Measurements from ENCODE around the gene CD58.
"Not testable (repeated sequence)": the region's sequence is repeated elsewhere in the genome, so short reads cannot be mapped to it uniquely, and the experiment has no call there.

Gene CD58, protein sequence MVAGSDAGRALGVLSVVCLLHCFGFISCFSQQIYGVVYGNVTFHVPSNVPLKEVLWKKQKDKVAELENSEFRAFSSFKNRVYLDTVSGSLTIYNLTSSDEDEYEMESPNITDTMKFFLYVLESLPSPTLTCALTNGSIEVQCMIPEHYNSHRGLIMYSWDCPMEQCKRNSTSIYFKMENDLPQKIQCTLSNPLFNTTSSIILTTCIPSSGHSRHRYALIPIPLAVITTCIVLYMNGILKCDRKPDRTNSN

DNA sequence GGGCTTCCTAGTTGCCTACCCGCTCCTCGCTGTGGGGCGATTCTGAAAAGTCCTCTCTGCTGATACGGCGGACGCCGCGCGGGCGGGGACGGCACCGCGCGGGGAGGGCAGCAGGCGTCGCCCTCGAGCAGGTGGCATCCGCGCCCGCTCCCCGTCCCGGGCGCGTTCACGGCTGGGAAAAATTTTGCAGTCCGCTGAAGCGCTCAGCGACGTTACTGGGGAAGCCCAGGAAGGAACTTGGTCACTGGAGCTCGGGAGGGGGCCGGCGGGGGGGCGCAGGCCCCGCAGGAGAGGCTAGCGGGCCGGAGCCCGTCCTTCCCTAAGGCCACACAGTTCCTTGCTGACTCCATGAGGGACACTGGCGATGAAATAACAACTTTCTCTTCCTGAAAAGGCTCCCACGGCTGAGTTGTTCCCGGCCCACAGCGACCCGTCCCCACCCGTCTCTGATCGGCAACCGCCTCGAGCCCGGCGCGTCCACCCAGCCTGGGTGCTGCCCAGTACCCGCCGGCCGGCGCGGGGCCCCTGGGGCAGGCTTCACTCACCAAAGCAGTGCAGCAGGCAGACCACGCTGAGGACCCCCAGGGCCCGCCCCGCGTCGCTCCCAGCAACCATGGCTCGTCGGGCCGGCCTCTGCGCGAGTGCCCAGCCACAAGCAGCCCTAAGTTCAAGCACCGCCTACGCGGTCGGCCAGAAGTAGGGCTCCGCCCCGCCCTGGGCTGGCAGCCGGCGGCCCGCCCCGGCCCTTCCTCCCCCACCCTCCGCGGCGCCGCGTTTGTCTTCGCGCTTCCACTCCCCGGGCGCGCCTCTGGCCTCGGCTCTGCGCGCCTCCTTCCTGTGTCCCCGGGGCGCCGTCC lies at the start of gene CD58:
Gene CD58, minus strand, starts transcription at position 669 of the 857 bp plus-strand sequence. Its CDS starts 54 bp downstream, at position 615.
- peak; percentile 66 to 71 for DNase-seq (ENCODE audit: low read depth in 2 of 2)

DNA sequence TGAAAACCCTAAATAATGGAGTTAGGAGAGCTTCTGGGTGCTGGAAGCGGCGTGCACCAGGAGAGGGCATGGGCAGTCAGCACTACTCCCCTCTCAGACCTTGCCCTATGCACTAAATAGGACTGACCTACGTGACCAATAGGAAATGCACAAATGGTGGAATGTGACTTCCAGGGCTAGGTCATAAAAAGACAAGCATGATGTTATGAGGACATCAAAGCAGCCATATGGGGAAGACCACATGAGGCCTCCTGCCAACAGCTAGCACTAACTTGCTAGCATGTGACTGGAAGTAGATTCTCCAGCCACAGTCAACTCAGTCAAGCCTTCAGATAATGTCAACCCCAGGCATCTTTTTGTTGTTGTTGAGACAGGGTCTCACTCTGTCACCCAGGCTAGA lies 49.6 kb upstream of the CD58 start:
- not testable (repeated sequence) for DNase-seq (ENCODE audit: low read depth in 2 of 2)

DNA sequence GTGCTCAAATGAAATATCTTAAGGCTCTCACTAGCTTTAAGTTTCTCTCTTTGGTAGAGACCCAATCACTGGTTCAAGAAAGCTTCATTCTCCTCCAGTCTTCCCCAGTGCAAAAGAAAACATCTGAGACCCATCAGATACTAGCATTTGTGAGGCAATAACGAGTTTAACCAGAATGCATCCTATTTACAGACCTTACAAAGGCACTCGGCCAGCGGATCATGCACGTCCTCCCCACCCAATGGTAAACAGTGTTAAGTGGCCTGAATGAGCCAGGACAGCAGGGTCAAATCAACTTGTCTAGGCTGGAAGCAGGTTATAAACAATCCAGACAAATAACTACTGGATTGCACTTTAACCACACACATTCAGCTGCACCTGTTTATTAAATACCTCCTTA lies 48.3 kb upstream of the CD58 start:
- DNase-seq (ENCODE audit: low read depth in 2 of 2), result not testable (repeated sequence)

GRCh38 chr1:116617808-116618207 lies 47.0 kb upstream of the CD58 start:
- DNase-seq (ENCODE audit: low read depth in 2 of 2), result not testable (repeated sequence)

DNA sequence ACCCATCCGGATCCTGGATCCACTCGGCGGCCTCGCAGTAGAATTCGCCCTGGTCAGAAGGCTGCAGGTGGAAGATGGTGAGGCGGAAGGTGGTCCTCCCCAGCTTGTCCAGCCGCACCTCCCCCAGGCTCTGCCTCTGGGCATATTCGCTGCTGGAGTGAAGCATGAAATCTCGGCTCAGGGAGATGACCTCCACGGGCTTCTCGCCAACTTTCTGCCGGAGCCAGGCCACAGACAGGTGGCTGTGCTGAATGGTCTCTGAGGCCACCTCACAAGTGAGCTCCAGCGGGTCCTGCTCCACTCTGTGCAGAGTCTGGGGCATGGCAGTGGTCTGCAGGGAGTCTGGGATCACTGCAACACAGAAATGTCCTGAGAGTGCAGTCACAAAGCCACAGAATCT lies 43.0 kb upstream of the CD58 start:
- not testable (repeated sequence) for DNase-seq (ENCODE audit: low read depth in 2 of 2)

GRCh38 chr1:116609801-116610371 lies 39.1 kb upstream of the CD58 start:
- not testable (repeated sequence) for DNase-seq (ENCODE audit: low read depth in 2 of 2)

DNA sequence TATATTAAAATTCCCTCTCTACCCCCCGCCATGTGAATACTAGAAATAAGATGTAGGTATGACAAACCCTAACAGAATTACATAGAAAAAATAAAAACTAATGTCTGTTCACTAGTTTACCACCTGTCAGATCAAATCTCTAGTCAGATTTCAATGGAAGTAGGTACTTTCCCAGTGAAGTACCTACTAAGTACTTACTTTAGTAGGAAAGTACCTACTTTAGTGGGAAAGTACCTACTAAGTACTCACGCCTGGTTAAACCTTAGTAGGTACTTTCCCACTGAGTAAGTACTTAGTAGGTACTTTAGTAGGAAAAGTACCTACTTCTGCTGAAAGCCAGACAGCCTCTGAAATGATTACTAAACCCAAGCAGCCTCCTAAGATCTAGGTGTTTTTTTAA lies 38.0 kb upstream of the CD58 start:
- DNase-seq (ENCODE audit: low read depth in 2 of 2), result not testable (repeated sequence)

DNA sequence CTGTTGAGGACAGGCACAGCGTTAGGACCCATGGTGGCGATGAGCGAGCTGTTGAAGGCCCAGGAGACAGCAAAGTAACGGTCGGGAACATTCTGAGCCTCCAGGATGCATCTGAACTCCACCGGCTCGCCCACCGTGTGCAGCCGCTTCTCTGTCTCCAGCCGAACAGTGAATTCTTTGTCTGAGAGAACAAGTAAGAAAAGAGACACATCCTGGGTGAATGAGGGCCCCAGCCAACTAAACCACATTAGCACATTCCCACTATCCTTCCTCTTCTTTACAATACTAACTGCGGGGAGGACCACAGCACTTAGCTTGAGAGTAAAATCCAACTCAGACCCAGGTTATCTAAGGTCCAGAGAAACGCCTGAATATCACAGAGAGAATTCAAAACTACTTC lies 37.3 kb upstream of the CD58 start:
- not testable (repeated sequence) for DNase-seq (ENCODE audit: low read depth in 2 of 2)

- DNase-seq (ENCODE audit: low read depth in 2 of 2), result not testable (repeated sequence)
Observed at GRCh38 chr1:116607463-116607862, 36.6 kb upstream of the CD58 start.

- DNase-seq (ENCODE audit: low read depth in 2 of 2), result not testable (repeated sequence)
Observed at GRCh38 chr1:116606067-116606466, 35.2 kb upstream of the CD58 start.

GRCh38 chr1:116605315-116605714 lies 34.5 kb upstream of the CD58 start:
- DNase-seq (ENCODE audit: low read depth in 2 of 2), result no peak

DNA sequence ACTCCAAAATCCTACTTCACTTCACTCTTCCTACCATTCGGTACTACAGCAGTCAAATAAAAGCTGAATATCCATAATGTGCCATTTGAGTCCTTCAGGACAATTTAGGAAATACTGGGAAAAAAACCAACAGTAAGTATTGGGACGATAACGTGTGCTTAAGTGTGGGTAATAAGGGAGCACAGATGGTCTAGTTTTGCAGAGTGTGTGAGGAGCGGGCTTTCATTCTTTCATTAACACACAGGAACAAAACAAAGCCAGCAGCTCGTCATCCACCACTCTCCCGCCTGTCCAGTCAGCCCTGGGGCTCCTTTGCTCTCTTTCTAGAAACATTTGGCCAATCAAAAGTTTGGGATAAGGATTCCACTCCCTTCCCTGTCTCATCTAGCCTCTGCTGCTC lies 33.6 kb upstream of the CD58 start:
- not testable (repeated sequence) for DNase-seq (ENCODE audit: low read depth in 2 of 2)

DNA sequence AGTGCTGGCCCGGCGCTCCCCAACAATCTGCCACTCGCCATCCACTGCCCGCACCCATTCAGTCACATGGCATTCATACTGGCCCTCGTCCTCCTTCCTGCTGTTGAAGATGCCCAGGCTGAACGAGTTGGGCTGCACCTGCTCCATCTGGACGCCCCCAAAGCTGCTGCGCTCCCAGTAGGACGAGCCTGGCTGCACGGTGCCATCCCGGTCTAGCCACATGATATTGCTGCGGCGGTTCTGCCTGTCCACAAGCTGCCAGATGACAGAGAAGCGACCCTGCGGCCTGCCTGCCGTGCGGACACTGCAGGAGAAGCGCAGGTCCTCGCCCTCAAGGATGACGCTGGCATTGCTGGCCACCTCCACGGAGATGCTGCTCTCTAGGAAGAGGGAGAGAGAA lies 32.8 kb upstream of the CD58 start:
- DNase-seq (ENCODE audit: low read depth in 2 of 2), result not testable (repeated sequence)

- DNase-seq (ENCODE audit: low read depth in 2 of 2), result not testable (repeated sequence)
Observed at GRCh38 chr1:116599369-116599768, 28.5 kb upstream of the CD58 start.

- not testable (repeated sequence) for DNase-seq (ENCODE audit: low read depth in 2 of 2)
Observed at GRCh38 chr1:116598420-116599036, 27.7 kb upstream of the CD58 start.

DNA sequence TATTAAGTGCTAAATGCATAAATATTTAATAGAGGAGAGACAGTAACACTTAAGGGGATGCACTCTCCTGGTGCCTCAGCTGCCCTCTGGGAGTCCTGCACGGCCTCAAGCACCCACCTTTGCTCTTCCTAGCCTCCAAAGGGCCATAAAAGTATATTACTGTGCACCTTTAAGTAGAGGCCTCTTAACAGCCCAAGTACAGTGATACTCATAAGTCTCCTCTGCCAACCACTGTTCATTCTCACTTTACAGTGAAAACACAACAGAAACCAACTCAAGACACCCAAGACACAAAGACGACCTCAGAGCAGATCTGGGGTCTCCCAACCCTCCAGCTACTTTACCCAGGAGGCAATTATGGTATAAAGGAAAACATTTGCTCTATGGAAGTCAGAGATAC lies 26.6 kb upstream of the CD58 start:
- DNase-seq (ENCODE audit: low read depth in 2 of 2), result not testable (repeated sequence)

GRCh38 chr1:116596742-116597307 lies 26.0 kb upstream of the CD58 start:
- DNase-seq (ENCODE audit: low read depth in 2 of 2), result not testable (repeated sequence)

- DNase-seq (ENCODE audit: low read depth in 2 of 2), result peak in 1 of 2 donors; percentile 6
Observed at GRCh38 chr1:116595946-116596741, 25.3 kb upstream of the CD58 start.

GRCh38 chr1:116595065-116595840 lies 24.4 kb upstream of the CD58 start:
- not testable (repeated sequence) for DNase-seq (ENCODE audit: low read depth in 2 of 2)

- not testable (repeated sequence) for DNase-seq (ENCODE audit: low read depth in 2 of 2)
Observed at GRCh38 chr1:116593977-116594376, 23.2 kb upstream of the CD58 start.
